NCI-H2029 treated with DMSO at 0.1 percent for 48 hours (cell line): ENCODE data around the gene NIPAL4.

Experiments used
- DNase-seq: peaks from one replicate; lab custom pipeline; 2025; lab: John Stamatoyannopoulos, UW

Gene NIPAL4

GRCh38 chr5:157485811-157486210 is 25.8 kb downstream of the NIPAL4 start:
- DNase-seq = no peak

GRCh38 chr5:157486221-157486681 is 26.2 kb downstream of the NIPAL4 start:
- DNase-seq = no peak

- no peak for DNase-seq
Observed at GRCh38 chr5:157486861-157487260, 26.8 kb downstream of the NIPAL4 start.

GRCh38 chr5:157487358-157487757 is 27.3 kb downstream of the NIPAL4 start:
- no peak for DNase-seq

- no peak for DNase-seq
Observed at GRCh38 chr5:157491471-157491995, 31.5 kb downstream of the NIPAL4 start.

GRCh38 chr5:157492886-157493285 is 32.9 kb downstream of the NIPAL4 start:
- no peak for DNase-seq

GRCh38 chr5:157494178-157494832 is 34.3 kb downstream of the NIPAL4 start:
- no peak for DNase-seq

GRCh38 chr5:157496864-157497263 is 36.9 kb downstream of the NIPAL4 start:
- DNase-seq = no peak

GRCh38 chr5:157497875-157498611 is 38.0 kb downstream of the NIPAL4 start:
- no peak for DNase-seq

- DNase-seq = no peak
Observed at GRCh38 chr5:157502143-157502647, 42.2 kb downstream of the NIPAL4 start.

GRCh38 chr5:157504053-157504452 is 44.0 kb downstream of the NIPAL4 start:
- no peak for DNase-seq

GRCh38 chr5:157505496-157505895 is 45.5 kb downstream of the NIPAL4 start:
- no peak for DNase-seq

GRCh38 chr5:157506066-157506590 is 46.1 kb downstream of the NIPAL4 start:
- DNase-seq = no peak

- no peak for DNase-seq
Observed at GRCh38 chr5:157506981-157507780, 47.2 kb downstream of the NIPAL4 start.

- DNase-seq = no peak
Observed at GRCh38 chr5:157509093-157509492, 49.1 kb downstream of the NIPAL4 start.

- DNase-seq = no peak
Observed at GRCh38 chr5:157509587-157509986, 49.6 kb downstream of the NIPAL4 start.

- no peak for DNase-seq
Observed at GRCh38 chr5:157510682-157511081, 50.7 kb downstream of the NIPAL4 start.

GRCh38 chr5:157511651-157512644 is 51.9 kb downstream of the NIPAL4 start:
- DNase-seq = no peak

GRCh38 chr5:157513182-157513581 is 53.2 kb downstream of the NIPAL4 start:
- no peak for DNase-seq

GRCh38 chr5:157514974-157515373 is 55.0 kb downstream of the NIPAL4 start:
- DNase-seq = no peak

GRCh38 chr5:157516006-157516405 is 56.0 kb downstream of the NIPAL4 start:
- DNase-seq = no peak
